ENCODE results near the gene ERN1.

The ERN1 gene

GRCh38 chr17:64155751-64156544 lies 26.0 kb upstream of the ERN1 start:
- DNase-seq = no peak
- Histone ChIP-seq H3K4me1 (peaks cover 19% of the 10 kb centered on the region), H3K9me3 (no peaks in the 10 kb centered on the region), H3K36me3 (0 out of 2 replicates have a peak, but pooled peaks cover 7% of the 10 kb centered on the region), H3K4me3 (ENCODE audit: low read depth, low read length) (no peak overlapping the region), H3K27me3 (no peaks in the 10 kb centered on the region)
- no peak for TF ChIP-seq CTCF (IDR thresholded peaks at IDR 0.05; ENCODE audit: low read depth, low read length)

- TF ChIP-seq CTCF (IDR thresholded peaks at IDR 0.05; ENCODE audit: low read depth, low read length) = no peak
- no peak for DNase-seq
These were observed 25.2 kb upstream of the ERN1 start for GRCh38 chr17:64155129-64155528.

GRCh38 chr17:64154717-64155116 lies 24.8 kb upstream of the ERN1 start:
- H3K36me3 ChIP-seq = peaks cover 15% of the 10 kb centered on the region
- H3K4me3 ChIP-seq (ENCODE audit: low read depth, low read length) = no peak overlapping the region
- no peaks in the 10 kb centered on the region for H3K27me3 ChIP-seq
- H3K9me3 ChIP-seq = no peaks in the 10 kb centered on the region
- no peak for TF ChIP-seq CTCF (IDR thresholded peaks at IDR 0.05; ENCODE audit: low read depth, low read length)
- H3K4me1 ChIP-seq = peaks cover 19% of the 10 kb centered on the region
- no peak for DNase-seq

More at GRCh38 chr17:64155129-64155528, 25.2 kb upstream of the ERN1 start:
- Histone ChIP-seq H3K36me3 (peaks cover 13% of the 10 kb centered on the region), H3K4me1 (peaks cover 19% of the 10 kb centered on the region), H3K27me3 (no peaks in the 10 kb centered on the region), H3K9me3 (no peaks in the 10 kb centered on the region), H3K4me3 (ENCODE audit: low read depth, low read length) (no peak overlapping the region)

GRCh38 chr17:64154313-64154695 lies 24.4 kb upstream of the ERN1 start:
- no peak for DNase-seq
- Histone ChIP-seq H3K27me3 (no peaks in the 10 kb centered on the region), H3K9me3 (no peaks in the 10 kb centered on the region), H3K36me3 (peaks cover 16% of the 10 kb centered on the region), H3K4me1 (peaks cover 19% of the 10 kb centered on the region), H3K4me3 (ENCODE audit: low read depth, low read length) (no peak overlapping the region)
- TF ChIP-seq CTCF (IDR thresholded peaks at IDR 0.05; ENCODE audit: low read depth, low read length) = no peak

GRCh38 chr17:64153565-64154312 lies 23.8 kb upstream of the ERN1 start:
- H3K36me3 ChIP-seq = peaks cover 20% of the 10 kb centered on the region
- peaks cover 20% of the 10 kb centered on the region for H3K4me1 ChIP-seq

More at GRCh38 chr17:64153565-64154312, 23.8 kb upstream of the ERN1 start:
- H3K9me3 ChIP-seq = no peaks in the 10 kb centered on the region
- H3K27me3 ChIP-seq = no peaks in the 10 kb centered on the region
- TF ChIP-seq CTCF (IDR thresholded peaks at IDR 0.05; ENCODE audit: low read depth, low read length) = no peak
- DNase-seq = no peak
- no peak overlapping the region for H3K4me3 ChIP-seq (ENCODE audit: low read depth, low read length)

Measured in BE2C (cell line).